GM04504 (cell line): Measurements from ENCODE around the gene OR51B4.
"Not testable (repeated sequence)": the region's sequence is repeated elsewhere in the genome, so short reads cannot be mapped to it uniquely, and the experiment has no call there.

Experiments used
- DNase-seq: peaks from one replicate; pipeline ENCODE4 v3.0.0-alpha.2; 2012; ENCODE audit warnings: low read depth

OR51B4 gene

GRCh38 chr11:5301846-5302245 lies at the start of gene OR51B4:
OR51B4 (minus strand) TSS chr11:5301946; CDS start chr11:5301946, 0 bp downstream.
- no peak for DNase-seq

DNA sequence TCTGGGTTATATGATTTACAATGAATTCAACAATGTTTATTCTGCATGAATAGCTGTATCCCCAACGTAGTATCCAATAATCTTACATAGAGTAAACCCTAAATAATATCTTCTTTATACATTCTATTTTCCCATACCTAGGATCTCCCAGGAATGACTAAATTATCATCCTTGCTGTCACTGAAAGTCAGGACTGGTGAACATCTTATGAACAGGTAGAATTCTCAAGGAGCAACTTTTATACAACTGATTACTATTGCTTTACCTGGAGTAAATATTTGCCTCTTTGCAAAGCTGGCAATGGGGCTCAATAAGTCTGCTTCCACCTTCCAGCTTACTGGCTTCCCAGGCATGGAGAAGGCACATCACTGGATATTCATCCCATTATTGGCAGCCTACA lies 49.5 kb upstream of the OR51B4 start, which contains the start of gene OR51B6:
TSS of gene OR51B6 (plus strand) at position 301 of the 400 bp plus-strand sequence. CDS start at position 301, 0 bp downstream.
- DNase-seq = no peak

- no peak for DNase-seq
Observed at GRCh38 chr11:5349550-5349949, 47.8 kb upstream of the OR51B4 start.

GRCh38 chr11:5348551-5349194 lies 46.9 kb upstream of the OR51B4 start:
- DNase-seq = no peak

- DNase-seq = no peak
Observed at GRCh38 chr11:5345831-5346230, 44.1 kb upstream of the OR51B4 start.

DNA sequence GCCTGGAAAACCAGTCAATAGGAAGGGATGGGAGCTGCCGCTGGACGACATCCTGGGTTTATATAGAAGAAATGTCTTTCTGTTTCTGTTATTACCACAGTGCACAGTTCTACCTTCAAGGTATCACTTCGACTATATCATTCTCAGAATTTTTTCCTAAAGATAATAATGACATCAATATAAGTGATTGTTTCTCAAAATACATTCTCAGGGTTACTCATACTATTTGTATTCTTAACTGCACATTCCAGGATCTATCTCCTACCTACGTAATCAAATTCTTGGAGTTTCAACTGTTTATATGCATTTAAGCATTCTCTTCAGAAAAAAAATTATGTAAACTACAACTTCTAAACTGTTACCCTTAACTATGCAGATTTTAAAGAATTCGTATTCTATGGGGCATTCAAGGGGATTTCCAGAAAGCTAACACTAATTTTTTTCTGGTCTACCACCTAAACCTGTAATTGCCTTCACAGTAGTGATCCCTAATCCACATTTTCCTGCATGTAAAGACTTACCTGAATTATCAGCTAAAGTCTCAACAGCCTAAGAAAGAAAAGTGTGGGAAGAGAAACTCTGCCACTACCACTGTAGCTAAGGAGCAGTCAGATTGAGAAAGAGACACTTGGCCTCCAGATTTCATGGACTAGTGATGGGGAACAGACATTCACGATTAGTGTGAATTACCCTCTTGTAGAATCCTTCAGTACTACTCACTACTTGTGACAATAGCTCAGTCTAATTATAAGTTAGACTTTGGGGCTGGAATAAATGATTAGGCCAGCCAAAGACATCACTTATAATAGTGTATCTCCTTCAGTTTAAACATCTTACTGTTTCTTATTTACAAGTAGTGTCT lies 42.0 kb upstream of the OR51B4 start, which contains the start of gene OR51B5:
TSS of gene OR51B5 (minus strand) at position 51 of the 862 bp plus-strand sequence. CDS start at position 51, 0 bp downstream.
- no peak for DNase-seq

DNA sequence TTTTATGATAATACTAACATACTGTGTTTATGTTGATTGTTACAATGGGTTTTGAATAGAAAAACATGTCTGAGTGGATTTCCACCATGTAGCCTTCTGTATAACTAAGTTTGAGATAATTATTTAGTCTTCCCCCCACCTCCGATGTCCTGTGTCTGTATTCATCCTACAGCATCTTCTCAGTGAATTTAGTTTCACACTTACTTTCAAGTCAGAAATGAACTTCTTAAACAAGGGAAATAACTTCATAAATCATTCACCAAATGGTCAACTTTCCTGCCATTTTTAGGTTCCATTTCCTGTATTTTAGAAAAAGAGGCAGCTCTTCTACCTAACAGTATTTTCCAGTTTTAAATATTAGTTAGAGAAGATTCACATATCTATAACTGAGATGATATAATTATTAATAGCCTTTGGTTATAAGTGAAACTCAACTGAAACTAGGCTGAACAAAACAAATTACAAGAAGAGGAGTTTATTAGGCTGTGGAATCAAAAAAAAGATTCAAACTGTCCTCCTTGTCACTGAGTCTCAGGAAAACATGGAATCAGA lies 38.1 kb upstream of the OR51B4 start:
- DNase-seq = no peak

DNA sequence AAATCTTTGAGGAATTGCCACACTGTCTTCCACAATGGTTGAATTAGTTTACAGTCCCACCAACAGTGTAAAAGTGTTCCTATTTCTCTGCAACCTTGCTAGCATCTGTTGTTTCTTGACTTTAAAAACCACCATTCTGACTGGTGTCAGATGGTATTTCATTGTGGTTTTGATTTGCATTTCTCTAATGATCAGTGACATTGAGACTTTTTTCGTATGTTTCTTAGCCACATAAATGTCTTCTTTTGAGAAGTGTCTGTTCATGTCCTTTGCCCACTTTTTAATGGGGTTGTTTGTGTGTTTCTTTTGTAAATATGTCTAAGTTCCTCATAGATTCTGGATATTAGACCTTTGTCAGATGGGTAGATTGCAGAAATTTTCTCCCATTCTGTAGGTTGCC lies 35.5 kb upstream of the OR51B4 start:
- DNase-seq = not testable (repeated sequence)

DNA sequence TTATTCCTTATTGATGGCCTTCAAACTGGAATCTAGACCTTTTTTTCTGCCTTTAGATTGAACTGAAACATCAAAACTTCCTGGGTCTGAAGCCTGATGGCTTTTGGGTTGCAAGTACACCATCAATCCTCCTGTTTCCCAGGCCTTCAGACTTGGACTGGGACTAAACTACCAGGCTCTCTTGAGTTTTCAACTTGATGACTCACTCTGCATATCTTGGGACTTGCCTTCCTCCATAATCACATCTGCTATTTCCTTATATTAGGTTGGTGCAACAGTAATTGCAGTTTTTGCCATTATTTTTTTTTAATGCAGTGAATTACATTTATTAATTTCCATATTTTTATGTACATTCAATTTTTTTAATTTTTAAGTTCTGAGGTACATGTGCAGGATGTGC lies 34.6 kb upstream of the OR51B4 start:
- peak; percentile 12 for DNase-seq

- no peak for DNase-seq
Observed at GRCh38 chr11:5335170-5335569, 33.4 kb upstream of the OR51B4 start.

- DNase-seq = no peak
Observed at GRCh38 chr11:5324197-5324596, 22.5 kb upstream of the OR51B4 start, which contains the start of gene OR51B2. OR51B2 (minus strand) TSS chr11:5324297; CDS start chr11:5324297, 0 bp downstream.

DNA sequence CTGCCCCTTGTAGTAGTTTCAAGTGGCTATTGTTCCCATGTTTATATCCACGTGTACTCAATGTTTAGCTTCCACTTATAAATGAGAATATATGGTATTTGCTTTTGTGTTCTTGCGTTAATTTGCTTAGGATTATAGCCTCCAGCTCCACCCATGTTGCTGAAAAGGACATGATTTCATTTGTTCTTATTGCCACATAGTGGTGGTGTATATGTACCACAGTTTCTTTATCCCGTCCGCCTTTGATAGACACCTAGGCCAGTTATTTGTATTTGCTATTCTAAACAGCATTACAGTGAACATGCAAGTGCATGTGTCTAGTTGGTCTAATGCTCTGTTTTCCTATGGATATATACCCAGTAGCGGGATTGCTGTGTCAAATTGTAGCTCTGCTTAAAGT lies 15.5 kb upstream of the OR51B4 start:
- DNase-seq = no peak

GRCh38 chr11:5313326-5314023 lies 11.7 kb upstream of the OR51B4 start:
- DNase-seq = not testable (repeated sequence)

- DNase-seq = no peak
Observed at GRCh38 chr11:5310423-5310822, 8.7 kb upstream of the OR51B4 start.

DNA sequence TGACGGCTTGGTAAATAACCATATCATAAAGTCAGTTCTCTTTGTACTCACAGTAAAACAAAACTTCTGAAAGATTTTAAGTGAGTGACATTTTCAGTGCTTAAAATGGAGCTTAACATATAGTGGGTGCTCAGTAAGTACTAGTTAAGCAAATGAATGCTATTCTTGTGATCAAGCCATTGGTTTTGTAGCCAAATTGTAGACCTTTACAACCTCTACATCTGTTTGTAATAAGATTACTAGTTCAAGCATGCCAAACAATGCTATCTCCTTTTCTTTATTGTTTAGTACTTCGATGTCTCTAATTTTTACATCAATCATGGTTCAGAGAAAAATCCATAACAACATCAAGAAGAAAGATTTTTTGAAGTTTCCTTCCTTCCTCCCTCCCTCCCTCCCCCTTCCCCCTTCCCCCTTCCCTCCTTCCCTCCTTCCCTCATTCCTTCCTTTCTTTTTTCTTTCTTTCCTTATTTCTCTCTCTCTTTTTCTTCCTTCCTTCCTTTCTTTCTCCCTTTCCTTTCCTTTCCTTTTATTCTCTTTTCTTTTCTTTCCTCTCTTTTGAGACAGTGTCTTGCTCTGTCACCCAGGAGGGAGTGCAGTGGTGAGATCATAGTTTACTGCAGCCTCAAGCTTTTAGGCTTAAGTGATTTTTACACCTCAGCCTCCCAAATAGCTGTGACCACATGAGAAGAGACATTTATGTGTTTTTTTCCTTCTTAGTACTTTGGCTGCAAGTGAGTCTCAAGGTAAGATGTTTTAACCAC lies 5.7 kb upstream of the OR51B4 start:
- no peak for DNase-seq

DNA sequence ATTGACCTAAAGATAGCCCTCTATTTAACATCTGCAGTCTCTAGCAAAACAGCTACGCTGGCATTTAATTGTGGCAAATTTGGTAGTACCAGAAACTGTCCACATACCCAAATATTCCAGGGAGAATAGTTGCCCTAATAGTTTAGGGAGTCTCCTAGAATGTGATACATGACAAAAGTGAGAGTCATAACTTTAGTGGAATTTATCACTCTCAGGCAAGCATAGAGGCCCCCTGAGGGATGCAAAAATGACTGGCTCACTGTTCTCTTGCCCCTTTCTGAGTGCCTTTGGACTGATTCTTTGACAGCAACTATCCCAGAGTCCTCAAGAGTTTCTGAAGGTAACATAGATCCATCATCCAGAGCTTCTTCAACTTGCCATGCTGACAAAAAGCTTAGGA lies 2.3 kb upstream of the OR51B4 start:
- DNase-seq = no peak

DNA sequence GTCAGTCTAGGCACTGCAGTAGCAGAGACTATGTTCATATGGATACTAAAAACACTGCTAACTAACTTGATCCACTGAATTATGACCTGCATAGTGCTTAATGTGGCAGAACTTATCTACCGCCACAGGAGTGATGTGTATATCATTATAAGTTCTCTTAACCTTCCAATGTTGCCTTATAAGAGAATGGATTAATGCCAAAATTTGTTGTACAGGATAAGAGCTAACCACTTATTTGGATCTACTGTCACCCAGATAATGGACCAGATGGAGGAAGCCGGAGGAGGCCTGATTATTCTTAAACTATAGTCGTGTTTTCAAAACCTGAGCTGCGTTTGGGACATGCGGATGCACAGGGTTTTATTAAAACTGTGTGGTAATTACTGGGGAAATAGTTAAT lies 1.9 kb upstream of the OR51B4 start:
- DNase-seq = no peak

DNA sequence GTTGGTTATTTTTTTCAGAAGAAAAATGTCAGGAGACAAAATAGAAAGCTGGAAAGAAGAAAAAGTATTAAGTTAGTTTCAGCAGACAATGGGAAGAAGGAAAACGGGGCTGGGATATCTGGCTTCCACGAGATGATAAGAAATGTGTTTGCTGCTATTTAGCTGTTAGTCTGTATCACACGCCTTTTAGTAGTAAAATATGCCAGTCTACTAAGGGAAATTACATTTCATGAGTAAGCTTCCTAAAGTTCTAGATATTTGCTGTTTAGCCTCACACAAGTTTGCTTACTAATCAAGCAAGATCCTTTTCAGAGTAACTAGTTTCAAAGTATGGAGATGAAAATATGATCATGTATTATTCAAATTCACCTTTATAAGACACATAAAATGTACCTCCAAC lies 1.5 kb downstream of the OR51B4 start:
- no peak for DNase-seq

GRCh38 chr11:5298451-5298850 lies 3.3 kb downstream of the OR51B4 start:
- no peak for DNase-seq

- no peak for DNase-seq
Observed at GRCh38 chr11:5297721-5298323, 3.9 kb downstream of the OR51B4 start.
